H9 (cell line): Measurements from ENCODE around the gene LUZP2. TPM values are rescaled to one million over a fixed set of nuclear protein-coding genes. Genes with fewer than 3 reads are reported as not detected.

Source experiments
- DNase-seq: peaks from one replicate; pipeline ENCODE4 v3.0.0-alpha.2; 2017
- H2AFZ ChIP-seq: one replicate; pipeline ENCODE4 v1.6.1; 2013; ENCODE audit warnings: mild to moderate bottlenecking, low read length, control low read depth, moderate library complexity
- H2AK5ac ChIP-seq: 2 replicates; pipeline ENCODE4 v1.6.1; 2013; ENCODE audit warnings: low read length, control low read depth, mixed read lengths; ENCODE audit not compliant: insufficient read length
- H2BK120ac ChIP-seq: one replicate; pipeline ENCODE4 v1.6.1; 2013; ENCODE audit warnings: low read depth, mild to moderate bottlenecking, low read length, control low read depth, inconsistent platforms; ENCODE audit not compliant: poor library complexity, severe bottlenecking
- H2BK12ac ChIP-seq: 2 replicates; pipeline ENCODE4 v1.6.1; 2013; ENCODE audit warnings: low read length, control low read depth, mixed read lengths, low read depth; ENCODE audit not compliant: insufficient read length
- H2BK15ac ChIP-seq: 2 replicates; pipeline ENCODE4 v1.6.1; 2013; ENCODE audit warnings: low read depth, low read length, control low read depth
- H2BK20ac ChIP-seq: one replicate; pipeline ENCODE4 v1.6.1; 2013; ENCODE audit warnings: low read depth, mild to moderate bottlenecking, low read length, control low read depth, inconsistent platforms; ENCODE audit not compliant: poor library complexity, severe bottlenecking
- H2BK5ac ChIP-seq: 2 replicates; pipeline ENCODE4 v1.6.1; 2013; ENCODE audit warnings: low read length, control low read depth, mixed read lengths; ENCODE audit not compliant: insufficient read length
- H3K14ac ChIP-seq: 2 replicates; pipeline ENCODE4 v1.6.1; 2013; ENCODE audit warnings: low read length, control low read depth; ENCODE audit not compliant: insufficient read depth
- H3K18ac ChIP-seq: 2 replicates; pipeline ENCODE4 v1.6.1; 2013; ENCODE audit warnings: low read depth, mild to moderate bottlenecking, mixed read lengths, low read length, control low read depth; ENCODE audit not compliant: insufficient read length
- H3K23ac ChIP-seq: 2 replicates; pipeline ENCODE4 v1.6.1; 2013; ENCODE audit warnings: low read length, control low read depth, mixed read lengths, low read depth; ENCODE audit not compliant: insufficient read length
- H3K23me2 ChIP-seq: 2 replicates; pipeline ENCODE4 v1.6.1; 2013; ENCODE audit warnings: low read depth, mild to moderate bottlenecking, mixed read lengths, low read length, control low read depth; ENCODE audit not compliant: insufficient read length, poor library complexity, severe bottlenecking
- H3K27ac ChIP-seq: 2 replicates; pipeline ENCODE4 v1.5.1; 2013; ENCODE audit warnings: low read length, control low read depth, mixed read lengths, low read depth; ENCODE audit not compliant: insufficient read length
- H3K27me3 ChIP-seq: 2 replicates; pipeline ENCODE4 v1.6.1; 2013; ENCODE audit warnings: low read length, control low read depth, inconsistent platforms; ENCODE audit not compliant: insufficient read depth
- H3K4ac ChIP-seq: 2 replicates; pipeline ENCODE4 v1.6.1; 2013; ENCODE audit warnings: low read depth, mild to moderate bottlenecking, control low read depth, inconsistent platforms, low read length, moderate library complexity
- H3K4me1 ChIP-seq: 2 replicates; pipeline ENCODE4 v1.6.1; 2013; ENCODE audit warnings: low read length, control low read depth, inconsistent platforms; ENCODE audit not compliant: insufficient read depth
- H3K4me2 ChIP-seq: 2 replicates; pipeline ENCODE4 v1.6.1; 2013; ENCODE audit warnings: low read length, control low read depth, mixed read lengths; ENCODE audit not compliant: insufficient read length, insufficient read depth
- H3K56ac ChIP-seq: 2 replicates; pipeline ENCODE4 v1.6.1; 2013; ENCODE audit warnings: low read depth, mild to moderate bottlenecking, mixed read lengths, low read length, control low read depth; ENCODE audit not compliant: insufficient read length
- H3K79me1 ChIP-seq: 2 replicates; pipeline ENCODE4 v1.6.1; 2013; ENCODE audit warnings: low read depth, mild to moderate bottlenecking, moderate library complexity, low read length, control low read depth, inconsistent platforms; ENCODE audit not compliant: insufficient read depth, poor library complexity, severe bottlenecking
- H3K79me2 ChIP-seq: 2 replicates; pipeline ENCODE4 v1.6.1; 2013; ENCODE audit warnings: low read length, control low read depth, inconsistent platforms; ENCODE audit not compliant: insufficient read depth
- H3K9ac ChIP-seq: 2 replicates; pipeline ENCODE4 v1.6.1; 2013; ENCODE audit warnings: low read length, control low read depth, mixed read lengths; ENCODE audit not compliant: insufficient read length; ENCODE audit errors: extremely low read depth
- H3K9me3 ChIP-seq: one replicate; pipeline ENCODE4 v1.6.1; 2013; ENCODE audit warnings: low read depth, low read length, inconsistent platforms; ENCODE audit not compliant: control insufficient read depth
- H3T11ph ChIP-seq: one replicate; pipeline ENCODE4 v1.6.1; 2013; ENCODE audit warnings: mild to moderate bottlenecking, low read length, control low read depth, inconsistent platforms
- H4K20me1 ChIP-seq: one replicate; pipeline ENCODE4 v1.6.1; 2013; ENCODE audit not compliant: control insufficient read depth, insufficient read length, insufficient read depth
- H4K5ac ChIP-seq: 2 replicates; pipeline ENCODE4 v1.6.1; 2013; ENCODE audit warnings: low read depth, mild to moderate bottlenecking, mixed read lengths, low read length, control low read depth; ENCODE audit not compliant: insufficient read length
- H4K8ac ChIP-seq: replicated peaks from 2 replicates; pipeline ENCODE4 v1.6.1; 2013; ENCODE audit warnings: low read length, control low read depth, mixed read lengths, low read depth; ENCODE audit not compliant: insufficient read length
- H4K91ac ChIP-seq: 2 replicates; pipeline ENCODE4 v1.6.1; 2013; ENCODE audit warnings: low read depth, mild to moderate bottlenecking, moderate library complexity, mixed read lengths, low read length, control low read depth; ENCODE audit not compliant: insufficient read length
- H3K27ac Mint-ChIP-seq, 3 experiments: 2 replicates in 2 of 3; 3 replicates in 1 of 3; pipeline ENCODE4 v1.8.0; 2020 to 2021; ENCODE audit warnings: mixed read lengths in 3 of 3, mild to moderate bottlenecking in 1 of 3, moderate library complexity in 1 of 3
- H3K27me3 Mint-ChIP-seq: 2 replicates; pipeline ENCODE4 v1.8.0; 2021; ENCODE audit warnings: low read depth, mild to moderate bottlenecking, moderate library complexity, mixed read lengths
- H3K36me3 Mint-ChIP-seq, 3 experiments: 2 replicates in 2 of 3; 3 replicates in 1 of 3; pipeline ENCODE4 v1.8.0; 2020 to 2021; ENCODE audit warnings: low read depth in 3 of 3, mixed read lengths in 3 of 3; ENCODE audit not compliant: insufficient read depth in 1 of 3
- H3K4me1 Mint-ChIP-seq, 2 experiments: 2 replicates each; pipeline ENCODE4 v1.8.0; 2020; ENCODE audit warnings: mixed read lengths in 2 of 2
- H3K4me3 Mint-ChIP-seq, 2 experiments: 2 replicates in 1 of 2; 3 replicates in 1 of 2; pipeline ENCODE4 v1.8.0; 2020 to 2021; ENCODE audit warnings: mild to moderate bottlenecking in 2 of 2, mixed read lengths in 2 of 2, moderate library complexity in 1 of 2
- H3K9me3 Mint-ChIP-seq, 2 experiments: 2 replicates in 1 of 2; 3 replicates in 1 of 2; pipeline ENCODE4 v1.8.0; 2020; ENCODE audit warnings: mild to moderate bottlenecking in 2 of 2, mixed read lengths in 2 of 2, moderate library complexity in 1 of 2
- total RNA-seq: library from RNA; stranded (reverse); gene quantifications from 2 replicates; pipeline ENCODE4 v1.2.1, GENCODE V29; 2021
- TF ChIP-seq, protein P1 (sequence below): fragments of 200-600 bp; sonication (generic); conservative IDR thresholded peaks from 3 replicates; pipeline ENCODE4 v1.8.0; 2021; ENCODE audit warnings: antibody characterized with exemption, mild to moderate bottlenecking

Gene LUZP2
- total RNA-seq, 1 experiment from 2014 or later = 25.4 TPM

DNA sequence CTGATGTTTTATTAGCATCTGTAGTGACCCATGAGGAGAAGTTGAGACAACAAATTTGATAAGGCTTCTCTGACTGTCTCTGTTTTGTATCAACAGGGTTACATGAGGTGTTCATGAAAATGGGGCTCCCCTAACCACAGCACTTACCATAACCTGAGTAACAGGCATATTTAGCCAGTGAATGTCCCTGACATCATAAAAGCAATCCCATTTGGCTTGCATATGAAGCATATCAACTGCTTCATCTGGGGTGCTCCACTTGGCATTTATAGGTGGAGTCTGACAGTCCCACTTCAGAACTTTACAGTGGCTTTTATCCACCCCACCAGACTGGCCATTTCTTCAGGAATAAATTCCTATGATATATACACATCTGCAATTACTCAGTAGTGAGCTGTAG is 257.6 kb downstream of the LUZP2 start:
- Histone ChIP-seq H3K4me2 (no peak overlapping the region), H2BK20ac (no peak overlapping the region), H3K79me1 (no peaks in the 10 kb centered on the region), H3K27me3 (no peaks in the 10 kb centered on the region; the same call in 1 of the 2 replicates), H3K23me2 (no peaks in the 10 kb centered on the region), H3T11ph (no peak overlapping the region), H2BK12ac (no peak overlapping the region), H4K5ac (no peak overlapping the region), H3K9ac (no peak overlapping the region), H2BK5ac (no peak overlapping the region), H3K4me1 (peaks cover 2% of the 10 kb centered on the region; the same call in 1 of the 2 replicates), H3K9me3 (no peaks in the 10 kb centered on the region), H3K4ac (no peak overlapping the region), H3K23ac (no peak overlapping the region), H4K8ac (no peak overlapping the region), H2AK5ac (no peak overlapping the region), H3K27ac (no peak overlapping the region), H2BK15ac (no peak overlapping the region), H3K18ac (no peak overlapping the region), H4K20me1 (no peaks in the 10 kb centered on the region), H2BK120ac (no peak overlapping the region), H2AFZ (no peak overlapping the region), H4K91ac (no peak overlapping the region), H3K14ac (no peak overlapping the region), H3K56ac (no peak overlapping the region), H3K79me2 (no peaks in the 10 kb centered on the region)
- no peak overlapping the region for H3K27ac Mint-ChIP-seq
- no peaks in the 10 kb centered on the region for H3K9me3 Mint-ChIP-seq
- peaks cover 21 to 28% of the 10 kb centered on the region in 2 experiments for H3K4me1 Mint-ChIP-seq
- DNase-seq = no peak
- TF ChIP-seq, protein P1, sequence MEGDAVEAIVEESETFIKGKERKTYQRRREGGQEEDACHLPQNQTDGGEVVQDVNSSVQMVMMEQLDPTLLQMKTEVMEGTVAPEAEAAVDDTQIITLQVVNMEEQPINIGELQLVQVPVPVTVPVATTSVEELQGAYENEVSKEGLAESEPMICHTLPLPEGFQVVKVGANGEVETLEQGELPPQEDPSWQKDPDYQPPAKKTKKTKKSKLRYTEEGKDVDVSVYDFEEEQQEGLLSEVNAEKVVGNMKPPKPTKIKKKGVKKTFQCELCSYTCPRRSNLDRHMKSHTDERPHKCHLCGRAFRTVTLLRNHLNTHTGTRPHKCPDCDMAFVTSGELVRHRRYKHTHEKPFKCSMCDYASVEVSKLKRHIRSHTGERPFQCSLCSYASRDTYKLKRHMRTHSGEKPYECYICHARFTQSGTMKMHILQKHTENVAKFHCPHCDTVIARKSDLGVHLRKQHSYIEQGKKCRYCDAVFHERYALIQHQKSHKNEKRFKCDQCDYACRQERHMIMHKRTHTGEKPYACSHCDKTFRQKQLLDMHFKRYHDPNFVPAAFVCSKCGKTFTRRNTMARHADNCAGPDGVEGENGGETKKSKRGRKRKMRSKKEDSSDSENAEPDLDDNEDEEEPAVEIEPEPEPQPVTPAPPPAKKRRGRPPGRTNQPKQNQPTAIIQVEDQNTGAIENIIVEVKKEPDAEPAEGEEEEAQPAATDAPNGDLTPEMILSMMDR = no peak
- H3K27me3 Mint-ChIP-seq = no peaks in the 10 kb centered on the region
- H3K4me3 Mint-ChIP-seq = no peak overlapping the region
- peaks cover 0 to 4% (median 0%) of the 10 kb centered on the region in 3 experiments; a peak in 1 of 7 replicates for H3K36me3 Mint-ChIP-seq
